OCI-LY7 (cell line): ENCODE results near the gene PDZD2.

Experiments used
- CTCF ChIP-seq: fragments of 200-600 bp; sonication (generic); conservative IDR thresholded peaks from 2 replicates; pipeline ENCODE4 v1.5.1; 2014; ENCODE audit warnings: mild to moderate bottlenecking, antibody characterized with exemption, low read length, moderate library complexity, mixed read lengths
- EZH2phosphoT487 ChIP-seq: fragments of 200-600 bp; sonication (generic); IDR thresholded peaks from 2 replicates; pipeline ENCODE4 v1.6.1; 2018; ENCODE audit warnings: low read depth, borderline replicate concordance, mild to moderate bottlenecking, mixed run types, antibody characterized with exemption, low read length, moderate library complexity, mixed read lengths

GRCh38 chr5:31984691-31985090, 345.8 kb downstream of the PDZD2 start:
- TF ChIP-seq CTCF = no peak
- no peak for TF ChIP-seq EZH2phosphoT487
